DMS153 (cell line): ENCODE data around the gene ECT2.
"Not testable (repeated sequence)": the region's sequence is repeated elsewhere in the genome, so short reads cannot be mapped to it uniquely, and the experiment has no call there.

Source experiments
- DNase-seq: peaks from one replicate; lab custom pipeline; 2025; lab: John Stamatoyannopoulos, UW

The ECT2 gene

GRCh38 chr3:172814738-172815137 is 64.2 kb downstream of the ECT2 start:
- DNase-seq: no peak

- no peak for DNase-seq
Observed at GRCh38 chr3:172815857-172816256, 65.3 kb downstream of the ECT2 start.

GRCh38 chr3:172816281-172816680 is 65.8 kb downstream of the ECT2 start:
- no peak for DNase-seq

- no peak for DNase-seq
Observed at GRCh38 chr3:172816968-172817367, 66.4 kb downstream of the ECT2 start.

GRCh38 chr3:172820492-172820891 is 70.0 kb downstream of the ECT2 start:
- DNase-seq: no peak

- no peak for DNase-seq
Observed at GRCh38 chr3:172824229-172824628, 73.7 kb downstream of the ECT2 start.

- not testable (repeated sequence) for DNase-seq
Observed at GRCh38 chr3:172827231-172827630, 76.7 kb downstream of the ECT2 start.

GRCh38 chr3:172832983-172833382 is 82.5 kb downstream of the ECT2 start:
- DNase-seq: no peak

GRCh38 chr3:172836390-172836997 is 86.0 kb downstream of the ECT2 start:
- DNase-seq: no peak

- no peak for DNase-seq
Observed at GRCh38 chr3:172839679-172840078, 89.2 kb downstream of the ECT2 start.

GRCh38 chr3:172840463-172840862 is 89.9 kb downstream of the ECT2 start:
- no peak for DNase-seq

GRCh38 chr3:172840913-172841312 is 90.4 kb downstream of the ECT2 start:
- no peak for DNase-seq

GRCh38 chr3:172844428-172844827 is 93.9 kb downstream of the ECT2 start:
- no peak for DNase-seq

GRCh38 chr3:172846103-172846561 is 95.6 kb downstream of the ECT2 start:
- DNase-seq: no peak

- no peak for DNase-seq
Observed at GRCh38 chr3:172846706-172847105, 96.2 kb downstream of the ECT2 start.

- DNase-seq: no peak
Observed at GRCh38 chr3:172847292-172847691, 96.8 kb downstream of the ECT2 start.

- DNase-seq: no peak
Observed at GRCh38 chr3:172848910-172849309, 98.4 kb downstream of the ECT2 start.

- no peak for DNase-seq
Observed at GRCh38 chr3:172853005-172853404, 102.5 kb downstream of the ECT2 start.

- DNase-seq: no peak
Observed at GRCh38 chr3:172853921-172854666, 103.6 kb downstream of the ECT2 start.

GRCh38 chr3:172855037-172855436 is 104.5 kb downstream of the ECT2 start:
- DNase-seq: no peak

- no peak for DNase-seq
Observed at GRCh38 chr3:172856795-172857742, 106.5 kb downstream of the ECT2 start.

- DNase-seq: no peak
Observed at GRCh38 chr3:172859041-172859440, 108.5 kb downstream of the ECT2 start.
